ENCODE results near the gene MARCHF2. TPM values are rescaled to one million over a fixed set of nuclear protein-coding genes. Genes with fewer than 3 reads are reported as not detected.
A peak's percentile ranks its signal among the peaks of the same experiment; 100 is the strongest.

Gene MARCHF2
- total and polyA plus RNA-seq, 12 donors, result 49.2 to 104 (median 84.5) TPM

DNA sequence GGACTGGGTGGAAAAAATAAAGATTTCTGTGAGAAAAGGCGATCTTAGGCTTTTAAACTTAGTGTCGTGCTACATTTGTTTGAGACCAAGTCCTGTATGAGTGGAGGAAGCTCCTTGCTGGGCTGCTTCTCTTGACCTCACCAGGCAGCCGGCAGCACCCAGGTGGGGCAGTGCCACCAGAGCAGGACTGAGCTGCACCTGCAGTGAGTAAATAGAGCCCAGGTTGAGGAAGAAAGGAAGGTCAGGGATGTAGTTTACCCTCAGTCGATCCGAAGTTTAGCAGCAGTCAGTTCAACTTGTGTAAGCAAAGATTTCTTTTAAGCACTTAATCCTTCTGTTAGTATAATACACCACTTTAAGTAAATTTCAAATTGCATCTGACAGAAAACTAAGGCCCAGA, 45.3 kb downstream of the MARCHF2 start:
- 57 to 68% methylated on average over 5 of the region's 5 CpGs for WGBS, 2 donors
- ATAC-seq (no peak), DNase-seq (no peak)
- no peak overlapping the region for H3K4me3 ChIP-seq
- no peaks in the 10 kb centered on the region for H3K9me3 ChIP-seq
- TF ChIP-seq, protein P1, sequence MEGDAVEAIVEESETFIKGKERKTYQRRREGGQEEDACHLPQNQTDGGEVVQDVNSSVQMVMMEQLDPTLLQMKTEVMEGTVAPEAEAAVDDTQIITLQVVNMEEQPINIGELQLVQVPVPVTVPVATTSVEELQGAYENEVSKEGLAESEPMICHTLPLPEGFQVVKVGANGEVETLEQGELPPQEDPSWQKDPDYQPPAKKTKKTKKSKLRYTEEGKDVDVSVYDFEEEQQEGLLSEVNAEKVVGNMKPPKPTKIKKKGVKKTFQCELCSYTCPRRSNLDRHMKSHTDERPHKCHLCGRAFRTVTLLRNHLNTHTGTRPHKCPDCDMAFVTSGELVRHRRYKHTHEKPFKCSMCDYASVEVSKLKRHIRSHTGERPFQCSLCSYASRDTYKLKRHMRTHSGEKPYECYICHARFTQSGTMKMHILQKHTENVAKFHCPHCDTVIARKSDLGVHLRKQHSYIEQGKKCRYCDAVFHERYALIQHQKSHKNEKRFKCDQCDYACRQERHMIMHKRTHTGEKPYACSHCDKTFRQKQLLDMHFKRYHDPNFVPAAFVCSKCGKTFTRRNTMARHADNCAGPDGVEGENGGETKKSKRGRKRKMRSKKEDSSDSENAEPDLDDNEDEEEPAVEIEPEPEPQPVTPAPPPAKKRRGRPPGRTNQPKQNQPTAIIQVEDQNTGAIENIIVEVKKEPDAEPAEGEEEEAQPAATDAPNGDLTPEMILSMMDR (IDR thresholded peaks at IDR 0.05), result no peak
- peaks cover 0 to 87% (median 0%) of the 10 kb centered on the region in 9 donors for H3K36me3 ChIP-seq
- no peaks in the 10 kb centered on the region for H3K27me3 ChIP-seq
- H3K4me1 ChIP-seq, result peaks cover 35 to 100% (median 89%) of the 10 kb centered on the region in 9 donors
- peak overlapping the region in 4 of 10 donors; percentile 42 to 71 (median 55) for H3K27ac ChIP-seq
- intact Hi-C loops (cut with DNase I), result loop anchor here in 1 of 10 donors (5.0 kb wide), 1 partner anchor 61 kb away; no protein-coding TSS in a partner anchor

DNA sequence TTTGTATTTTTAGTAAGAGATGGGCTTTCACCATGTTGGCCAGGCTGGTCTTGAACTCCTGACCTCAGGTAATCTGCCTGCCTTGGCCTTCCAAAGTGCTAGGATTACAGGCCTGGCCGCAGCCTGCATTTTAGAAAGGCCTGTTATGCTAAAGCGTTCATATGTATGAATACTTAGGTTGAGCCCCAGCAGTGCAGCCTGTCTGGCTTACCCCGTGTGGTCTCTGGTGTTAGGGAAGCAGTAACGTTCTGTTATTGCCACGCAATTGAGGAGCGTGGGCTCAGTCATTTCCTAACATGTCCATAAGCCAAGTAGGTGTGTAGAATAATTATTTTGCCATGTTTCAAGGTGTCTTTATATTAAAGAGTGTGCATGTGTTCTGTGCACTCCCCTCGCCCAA, 46.0 kb downstream of the MARCHF2 start:
- Histone ChIP-seq H3K9me3 (no peaks in the 10 kb centered on the region), H3K27me3 (no peaks in the 10 kb centered on the region), H3K27ac (peak overlapping the region in 8 of 10 donors; percentile 31 to 71 (median 46)), H3K36me3 (peaks cover 0 to 88% (median 6%) of the 10 kb centered on the region in 9 donors), H3K4me1 (peaks cover 35 to 97% (median 82%) of the 10 kb centered on the region in 9 donors), H3K4me3 (peak overlapping the region in 1 of 10 donors; percentile 10)
- ATAC-seq (peak in 2 of 8 donors; percentile 4 to 42), DNase-seq (no peak)
- 45 to 51% methylated on average over 7 of the region's 7 CpGs for WGBS, 2 donors
- intact Hi-C loops (cut with DNase I), result loop anchor here in 1 of 10 donors (5.0 kb wide), 1 partner anchor 62 kb away; no protein-coding TSS in a partner anchor
- TF ChIP-seq, protein P1 (IDR thresholded peaks at IDR 0.05), result no peak

DNA sequence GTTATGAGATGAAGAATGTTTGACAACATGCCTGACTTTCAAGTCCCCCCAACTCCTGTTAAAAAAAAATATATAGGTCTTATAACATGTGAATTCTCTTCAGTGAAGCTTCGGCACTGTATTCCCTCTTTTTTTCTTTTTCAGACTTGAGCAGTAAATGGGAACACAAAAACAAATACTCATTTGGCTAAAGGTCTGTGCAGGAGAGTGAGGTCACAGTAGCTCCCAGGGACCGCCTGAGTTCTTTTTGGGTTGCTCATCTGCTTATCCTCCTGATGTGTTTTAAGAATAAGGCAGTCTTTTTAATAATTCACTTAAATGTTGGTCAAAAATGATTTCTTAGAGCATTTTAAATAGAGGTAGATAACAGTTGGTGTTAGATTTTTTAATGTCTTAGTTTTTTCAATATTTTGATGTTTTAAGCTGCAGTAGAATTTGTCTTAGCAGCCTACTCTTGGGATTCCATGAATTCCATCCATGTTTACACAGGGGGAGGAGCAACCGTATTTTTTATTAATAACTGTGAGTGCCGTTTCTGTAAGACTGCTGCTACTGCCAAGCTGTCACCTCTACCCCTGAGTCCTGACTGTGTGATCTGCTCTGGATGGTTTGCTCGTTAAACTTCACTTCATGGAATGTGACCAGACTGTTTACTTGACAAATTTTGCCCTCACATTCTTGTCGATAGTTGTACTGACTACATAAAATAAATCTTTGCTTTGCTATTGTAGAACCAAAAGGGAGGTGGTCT, 46.6 kb downstream of the MARCHF2 start:
- ATAC-seq (peak in 6 of 8 donors; percentile 46 to 55 (median 50)), DNase-seq (no peak)
- Histone ChIP-seq H3K4me1 (peaks cover 35 to 91% (median 77%) of the 10 kb centered on the region in 9 donors), H3K9me3 (no peaks in the 10 kb centered on the region), H3K27ac (peak overlapping the region in 8 of 10 donors; percentile 31 to 71 (median 46)), H3K36me3 (peaks cover 0 to 93% (median 12%) of the 10 kb centered on the region in 9 donors), H3K27me3 (no peaks in the 10 kb centered on the region), H3K4me3 (peak overlapping the region in 3 of 10 donors; percentile 7 to 12 (median 10))
- TF ChIP-seq, protein P1 (IDR thresholded peaks at IDR 0.05), result no peak
- intact Hi-C loops (cut with DNase I), result loop anchor here in 3 of 10 donors (5.0 to 10.0 kb wide), 3 partner anchors 45 to 863 kb away; partner anchors contain the start of genes MARCHF2 (in 1 of the 3) and ZNF559 (in 1 of the 3)
- WGBS, 2 donors, result 20 to 25% methylated on average over 6 of the region's 6 CpGs

DNA sequence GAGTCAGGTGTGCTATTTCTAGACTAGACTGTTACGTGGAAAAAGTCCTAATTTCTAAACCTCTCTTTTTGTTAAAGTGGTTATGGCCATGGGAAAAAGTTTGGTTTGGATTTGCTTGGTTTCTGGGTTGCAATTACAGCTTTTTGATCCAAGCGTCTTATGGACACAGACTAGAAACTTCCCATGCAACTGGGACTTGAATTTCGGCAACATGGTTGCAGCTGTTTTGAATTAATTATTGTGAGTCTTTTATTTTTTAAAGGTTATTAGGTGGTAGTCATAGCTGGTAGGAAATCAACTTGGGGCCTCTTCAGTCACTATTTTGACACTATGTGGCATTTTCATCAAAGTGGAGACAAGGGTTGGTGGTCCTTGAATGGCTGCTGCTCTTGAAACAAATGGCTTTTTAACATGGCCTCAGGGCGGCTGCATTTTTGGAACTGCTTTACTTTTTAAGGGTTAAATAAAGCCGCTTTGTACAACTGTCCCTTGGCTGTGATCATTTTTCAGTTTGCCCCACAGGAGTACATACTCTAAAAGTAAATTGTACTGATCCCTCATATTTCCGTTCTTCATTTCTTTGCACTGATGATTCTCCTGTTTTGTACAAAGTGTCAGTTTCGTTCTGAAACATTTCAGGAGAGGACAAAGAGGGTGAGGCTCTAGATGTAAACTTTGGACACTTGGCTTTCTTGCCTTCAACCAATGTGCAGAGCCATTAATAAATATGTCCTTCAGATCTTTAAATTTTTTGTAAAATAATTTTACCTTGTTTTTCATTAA, 47.6 kb downstream of the MARCHF2 start:
- 54% methylated on average over 7 of the region's 7 CpGs for WGBS, 2 donors
- H3K4me1 ChIP-seq, result peaks cover 35 to 82% (median 72%) of the 10 kb centered on the region in 9 donors

More for the DNA sequence above, 47.6 kb downstream of the MARCHF2 start:
- H3K9me3 ChIP-seq, result no peaks in the 10 kb centered on the region
- ATAC-seq (no peak), DNase-seq (no peak)
- no peak overlapping the region for H3K4me3 ChIP-seq
- no peaks in the 10 kb centered on the region for H3K27me3 ChIP-seq
- intact Hi-C loops (cut with DNase I), result loop anchor here in 2 of 10 donors (5.0 to 10.0 kb wide), 2 partner anchors 46 to 862 kb away; partner anchors contain the start of genes MARCHF2 (in 1 of the 2) and ZNF559 (in 1 of the 2)
- H3K36me3 ChIP-seq, result peaks cover 0 to 93% (median 22%) of the 10 kb centered on the region in 9 donors
- TF ChIP-seq, protein P1 (IDR thresholded peaks at IDR 0.05), result no peak
- peak overlapping the region in 8 of 10 donors; percentile 28 to 71 (median 42) for H3K27ac ChIP-seq

Data from heart right ventricle (tissue), 16 donors.